Adrenal gland (tissue), 5 donors: ENCODE measurements around the gene ARHGEF16.

Source experiments
- POLR2A ChIP-seq, 2 donors: fragments of 450-650 bp; IDR thresholded peaks; one replicate each; pipeline ENCODE4 v1.6.1; 2017; ENCODE audit warnings: antibody characterized with exemption in 2 of 2, mild to moderate bottlenecking in 2 of 2, moderate library complexity in 1 of 2
- TF ChIP-seq, protein P1 (sequence below), 6 experiments: fragments of 450-650 bp in 4 of 6; fragments of 200-600 bp in 2 of 6; sonication (generic) in 1 of 6; IDR thresholded peaks; 1 replicate in 5 of 6; 2 replicates in 1 of 6; pipeline versions ENCODE4 v1.5.1 to v1.8.0; 2016 to 2021; ENCODE audit warnings: antibody characterized with exemption in 6 of 6, mild to moderate bottlenecking in 2 of 6, moderate library complexity in 1 of 6
- donor health status: DM: no; HTN: no; CAD: no.

- TF ChIP-seq, protein P1, sequence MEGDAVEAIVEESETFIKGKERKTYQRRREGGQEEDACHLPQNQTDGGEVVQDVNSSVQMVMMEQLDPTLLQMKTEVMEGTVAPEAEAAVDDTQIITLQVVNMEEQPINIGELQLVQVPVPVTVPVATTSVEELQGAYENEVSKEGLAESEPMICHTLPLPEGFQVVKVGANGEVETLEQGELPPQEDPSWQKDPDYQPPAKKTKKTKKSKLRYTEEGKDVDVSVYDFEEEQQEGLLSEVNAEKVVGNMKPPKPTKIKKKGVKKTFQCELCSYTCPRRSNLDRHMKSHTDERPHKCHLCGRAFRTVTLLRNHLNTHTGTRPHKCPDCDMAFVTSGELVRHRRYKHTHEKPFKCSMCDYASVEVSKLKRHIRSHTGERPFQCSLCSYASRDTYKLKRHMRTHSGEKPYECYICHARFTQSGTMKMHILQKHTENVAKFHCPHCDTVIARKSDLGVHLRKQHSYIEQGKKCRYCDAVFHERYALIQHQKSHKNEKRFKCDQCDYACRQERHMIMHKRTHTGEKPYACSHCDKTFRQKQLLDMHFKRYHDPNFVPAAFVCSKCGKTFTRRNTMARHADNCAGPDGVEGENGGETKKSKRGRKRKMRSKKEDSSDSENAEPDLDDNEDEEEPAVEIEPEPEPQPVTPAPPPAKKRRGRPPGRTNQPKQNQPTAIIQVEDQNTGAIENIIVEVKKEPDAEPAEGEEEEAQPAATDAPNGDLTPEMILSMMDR (IDR thresholded peaks at IDR 0.05): no peak
- TF ChIP-seq POLR2A (IDR thresholded peaks at IDR 0.05): no peak
Measured at GRCh38 chr1:3411806-3412205, 42.7 kb upstream of the ARHGEF16 start.
